HEK293 (cell line): Measurements from ENCODE around the gene HSPA4.

Experiments used
- CTCF ChIA-PET: fragments of 350-600 bp; formaldehyde crosslinking; extraction: SDS; loops from one replicate; lab custom pipeline; 2021; ENCODE audit warnings: antibody characterized with exemption; lab: Yijun Ruan, JAX
- POLR2A ChIA-PET: fragments of 300-600 bp; formaldehyde crosslinking; extraction: SDS; loops from one replicate; lab custom pipeline; 2020; ENCODE audit warnings: antibody characterized with exemption, inconsistent platforms; lab: Yijun Ruan, JAX
- H3K27ac ChIP-seq: fragments of 200-500 bp; sonication (Bioruptor generic); 2 replicates; pipeline ENCODE4 v1.5.1; 2014; ENCODE audit warnings: low read depth, low read length, control low read depth, inconsistent platforms; ENCODE audit errors: extremely low read depth
- H3K36me3 ChIP-seq, 2 experiments: fragments of 200-500 bp in 1 of 2; sonication (Bioruptor generic) in 1 of 2; 1 replicate in 1 of 2; 2 replicates in 1 of 2; pipeline ENCODE4 v1.5.1; 2014 to 2017; ENCODE audit warnings: inconsistent platforms in 2 of 2, low read length in 2 of 2; ENCODE audit not compliant: control insufficient read depth in 2 of 2, insufficient read depth in 1 of 2
- H3K4me1 ChIP-seq: fragments of 200-500 bp; sonication (Bioruptor generic); 2 replicates; pipeline ENCODE4 v1.5.1; 2014; ENCODE audit warnings: mild to moderate bottlenecking, low read length, inconsistent platforms; ENCODE audit not compliant: control insufficient read depth, insufficient read depth
- H3K4me3 ChIP-seq: 2 replicates; pipeline ENCODE4 v1.5.1; 2011; ENCODE audit warnings: low read depth, mild to moderate bottlenecking, control low read depth, low read length, moderate library complexity
- H3K9me3 ChIP-seq: fragments of 200-500 bp; sonication (Bioruptor generic); 2 replicates; pipeline ENCODE4 v1.5.1; 2014; ENCODE audit warnings: low read depth, low read length, inconsistent platforms; ENCODE audit not compliant: control insufficient read depth, insufficient read depth
- GLI2 ChIP-seq: fragments of 450-650 bp; formaldehyde crosslinking; IDR thresholded peaks from 2 replicates; pipeline ENCODE4; 2017; ENCODE audit warnings: missing biosample characterization, missing genetic modification characterization, low read depth, borderline replicate concordance
- HOXA7 ChIP-seq: sonication (generic); formaldehyde crosslinking; IDR thresholded peaks from 2 replicates; pipeline ENCODE4 v1.8.1; 2022; ENCODE audit warnings: missing genetic modification reagents, borderline replicate concordance
- MZF1 ChIP-seq: fragments of 450-650 bp; formaldehyde crosslinking; IDR thresholded peaks from 2 replicates; pipeline ENCODE4 v1.5.1; 2017; ENCODE audit warnings: missing biosample characterization, missing genetic modification characterization, borderline replicate concordance
- SCRT2 ChIP-seq: fragments of 450-650 bp; formaldehyde crosslinking; IDR thresholded peaks from 2 replicates; pipeline ENCODE4 v1.5.1; 2016; ENCODE audit warnings: missing biosample characterization, missing genetic modification characterization
- YY1 ChIP-seq: fragments of 450-650 bp; formaldehyde crosslinking; IDR thresholded peaks from 2 replicates; pipeline ENCODE4 v1.5.1; 2018; ENCODE audit warnings: missing biosample characterization, missing genetic modification characterization
- ZBTB48 ChIP-seq: fragments of 450-650 bp; formaldehyde crosslinking; IDR thresholded peaks from 2 replicates; pipeline ENCODE4 v1.5.1; 2016; ENCODE audit warnings: missing biosample characterization, missing genetic modification characterization
- ZIC2 ChIP-seq: fragments of 450-650 bp; formaldehyde crosslinking; IDR thresholded peaks from 2 replicates; pipeline ENCODE4 v1.5.1; 2016; ENCODE audit warnings: missing biosample characterization, missing genetic modification characterization
- ZNF132 ChIP-seq: fragments of 450-650 bp; formaldehyde crosslinking; IDR thresholded peaks from 2 replicates; pipeline ENCODE4 v1.5.1; 2017; ENCODE audit warnings: missing biosample characterization, missing genetic modification characterization, borderline replicate concordance
- ZNF169 ChIP-seq: fragments of 450-650 bp; formaldehyde crosslinking; IDR thresholded peaks from 2 replicates; pipeline ENCODE4 v1.5.1; 2016; ENCODE audit warnings: missing biosample characterization, missing genetic modification characterization
- ZNF175 ChIP-seq: fragments of 450-650 bp; formaldehyde crosslinking; IDR thresholded peaks from 2 replicates; pipeline ENCODE4 v1.5.1; 2016; ENCODE audit warnings: missing biosample characterization, missing genetic modification characterization
- ZNF324 ChIP-seq: fragments of 450-650 bp; formaldehyde crosslinking; IDR thresholded peaks from 2 replicates; pipeline ENCODE4 v1.5.1; 2016; ENCODE audit warnings: missing biosample characterization, missing genetic modification characterization
- ZNF335 ChIP-seq: fragments of 450-650 bp; formaldehyde crosslinking; conservative IDR thresholded peaks from 2 replicates; pipeline ENCODE4 v1.5.1; 2016; ENCODE audit warnings: missing biosample characterization, missing genetic modification characterization
- ZNF560 ChIP-seq: fragments of 450-650 bp; formaldehyde crosslinking; IDR thresholded peaks from 2 replicates; pipeline ENCODE4 v1.5.1; 2017; ENCODE audit warnings: missing biosample characterization, missing genetic modification characterization, borderline replicate concordance
- ZNF596 ChIP-seq: fragments of 450-650 bp; IDR thresholded peaks from 2 replicates; pipeline ENCODE4 v1.5.0; 2018; ENCODE audit warnings: missing biosample characterization, mild to moderate bottlenecking, missing genetic modification characterization, moderate library complexity
- ZNF626 ChIP-seq: fragments of 450-650 bp; sonication (Bioruptor Pico); formaldehyde crosslinking; IDR thresholded peaks from 2 replicates; pipeline ENCODE4 v1.5.1; 2018; ENCODE audit warnings: missing biosample characterization, missing genetic modification characterization, inconsistent platforms
- ZNF707 ChIP-seq: fragments of 450-650 bp; formaldehyde crosslinking; IDR thresholded peaks from 2 replicates; pipeline ENCODE4 v1.5.1; 2016; ENCODE audit warnings: missing biosample characterization, missing genetic modification characterization
- ZNF747 ChIP-seq: fragments of 450-650 bp; formaldehyde crosslinking; IDR thresholded peaks from 2 replicates; pipeline ENCODE4 v1.5.1; 2016; ENCODE audit warnings: missing biosample characterization, missing genetic modification characterization
- ZNF791 ChIP-seq: fragments of 450-650 bp; formaldehyde crosslinking; IDR thresholded peaks from 2 replicates; pipeline ENCODE4 v1.5.1; 2016; ENCODE audit warnings: missing biosample characterization, missing genetic modification characterization
- ZNF792 ChIP-seq: fragments of 450-650 bp; formaldehyde crosslinking; IDR thresholded peaks from 2 replicates; pipeline ENCODE4 v1.5.1; 2016; ENCODE audit warnings: missing biosample characterization, missing genetic modification characterization
- ZNF837 ChIP-seq: fragments of 450-650 bp; formaldehyde crosslinking; IDR thresholded peaks from 2 replicates; pipeline ENCODE4 v1.5.1; 2016; ENCODE audit warnings: missing biosample characterization, missing genetic modification characterization
- TF ChIP-seq, protein P1 (sequence below): fragments of 450-650 bp; formaldehyde crosslinking; IDR thresholded peaks from 2 replicates; pipeline ENCODE4 v1.5.1; 2016; ENCODE audit warnings: missing biosample characterization, missing genetic modification characterization, low read depth
- TF ChIP-seq, protein P2 (sequence below): fragments of 450-650 bp; formaldehyde crosslinking; IDR thresholded peaks from 2 replicates; pipeline ENCODE4 v1.5.1; 2016; ENCODE audit warnings: missing biosample characterization, missing genetic modification characterization
- TF ChIP-seq, protein P3 (sequence below): fragments of 450-650 bp; formaldehyde crosslinking; IDR thresholded peaks from 2 replicates; pipeline ENCODE4 v1.5.1; 2016; ENCODE audit warnings: missing biosample characterization, missing genetic modification characterization
- TF ChIP-seq, protein P4 (sequence below): fragments of 450-650 bp; formaldehyde crosslinking; IDR thresholded peaks from 2 replicates; pipeline ENCODE4 v1.5.1; 2016; ENCODE audit warnings: missing biosample characterization, missing genetic modification characterization
- TF ChIP-seq, protein P5 (sequence below): fragments of 450-650 bp; formaldehyde crosslinking; IDR thresholded peaks from 2 replicates; pipeline ENCODE4 v1.5.1; 2016; ENCODE audit warnings: missing biosample characterization, missing genetic modification characterization

HSPA4 gene

DNA sequence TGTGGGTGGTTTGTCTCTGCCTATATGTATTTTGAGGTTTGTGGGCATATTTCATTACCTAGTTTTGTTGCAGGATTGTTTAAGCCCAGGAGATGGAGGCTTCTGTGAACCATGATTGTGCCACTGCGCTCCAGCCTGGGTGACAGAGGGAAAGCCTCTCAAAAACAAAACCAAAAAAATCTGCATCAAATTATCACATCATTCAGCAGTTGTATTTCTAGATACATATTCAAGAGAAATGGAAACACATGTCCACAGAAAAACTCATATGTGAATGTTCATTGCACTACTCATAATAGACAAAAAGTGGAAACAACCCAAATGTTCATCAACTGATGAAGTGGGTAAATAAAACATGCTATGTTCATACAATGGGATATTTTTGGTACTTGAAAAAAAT lies 29.9 kb downstream of the HSPA4 start:
- CTCF ChIA-PET, result interaction anchor here (0.7 kb wide), 1 partner anchor 864 kb away, joined by 3 read pairs; no protein-coding TSS in a partner anchor
- H3K4me3 ChIP-seq, result no peak overlapping the region
- POLR2A ChIA-PET, result no interaction called here
- H3K36me3 ChIP-seq, result peaks cover 40 to 63% of the 10 kb centered on the region in 2 experiments
- H3K27ac ChIP-seq, result no peak overlapping the region
- H3K9me3 ChIP-seq, result no peaks in the 10 kb centered on the region
- TF ChIP-seq ZNF335 (tag by site-specific recombination) (no peak), SCRT2 (tag by site-specific recombination) (no peak), ZNF560 (no peak), ZNF747 (tag by site-specific recombination) (no peak), ZNF837 (no peak), ZIC2 (tag by site-specific recombination) (no peak)
- TF ChIP-seq, protein P1, sequence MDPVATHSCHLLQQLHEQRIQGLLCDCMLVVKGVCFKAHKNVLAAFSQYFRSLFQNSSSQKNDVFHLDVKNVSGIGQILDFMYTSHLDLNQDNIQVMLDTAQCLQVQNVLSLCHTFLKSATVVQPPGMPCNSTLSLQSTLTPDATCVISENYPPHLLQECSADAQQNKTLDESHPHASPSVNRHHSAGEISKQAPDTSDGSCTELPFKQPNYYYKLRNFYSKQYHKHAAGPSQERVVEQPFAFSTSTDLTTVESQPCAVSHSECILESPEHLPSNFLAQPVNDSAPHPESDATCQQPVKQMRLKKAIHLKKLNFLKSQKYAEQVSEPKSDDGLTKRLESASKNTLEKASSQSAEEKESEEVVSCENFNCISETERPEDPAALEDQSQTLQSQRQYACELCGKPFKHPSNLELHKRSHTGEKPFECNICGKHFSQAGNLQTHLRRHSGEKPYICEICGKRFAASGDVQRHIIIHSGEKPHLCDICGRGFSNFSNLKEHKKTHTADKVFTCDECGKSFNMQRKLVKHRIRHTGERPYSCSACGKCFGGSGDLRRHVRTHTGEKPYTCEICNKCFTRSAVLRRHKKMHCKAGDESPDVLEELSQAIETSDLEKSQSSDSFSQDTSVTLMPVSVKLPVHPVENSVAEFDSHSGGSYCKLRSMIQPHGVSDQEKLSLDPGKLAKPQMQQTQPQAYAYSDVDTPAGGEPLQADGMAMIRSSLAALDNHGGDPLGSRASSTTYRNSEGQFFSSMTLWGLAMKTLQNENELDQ (tag by site-specific recombination), result no peak
- TF ChIP-seq, protein P2, sequence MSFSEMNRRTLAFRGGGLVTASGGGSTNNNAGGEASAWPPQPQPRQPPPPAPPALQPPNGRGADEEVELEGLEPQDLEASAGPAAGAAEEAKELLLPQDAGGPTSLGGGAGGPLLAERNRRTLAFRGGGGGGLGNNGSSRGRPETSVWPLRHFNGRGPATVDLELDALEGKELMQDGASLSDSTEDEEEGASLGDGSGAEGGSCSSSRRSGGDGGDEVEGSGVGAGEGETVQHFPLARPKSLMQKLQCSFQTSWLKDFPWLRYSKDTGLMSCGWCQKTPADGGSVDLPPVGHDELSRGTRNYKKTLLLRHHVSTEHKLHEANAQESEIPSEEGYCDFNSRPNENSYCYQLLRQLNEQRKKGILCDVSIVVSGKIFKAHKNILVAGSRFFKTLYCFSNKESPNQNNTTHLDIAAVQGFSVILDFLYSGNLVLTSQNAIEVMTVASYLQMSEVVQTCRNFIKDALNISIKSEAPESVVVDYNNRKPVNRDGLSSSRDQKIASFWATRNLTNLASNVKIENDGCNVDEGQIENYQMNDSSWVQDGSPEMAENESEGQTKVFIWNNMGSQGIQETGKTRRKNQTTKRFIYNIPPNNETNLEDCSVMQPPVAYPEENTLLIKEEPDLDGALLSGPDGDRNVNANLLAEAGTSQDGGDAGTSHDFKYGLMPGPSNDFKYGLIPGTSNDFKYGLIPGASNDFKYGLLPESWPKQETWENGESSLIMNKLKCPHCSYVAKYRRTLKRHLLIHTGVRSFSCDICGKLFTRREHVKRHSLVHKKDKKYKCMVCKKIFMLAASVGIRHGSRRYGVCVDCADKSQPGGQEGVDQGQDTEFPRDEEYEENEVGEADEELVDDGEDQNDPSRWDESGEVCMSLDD (tag by site-specific recombination), result no peak
- TF ChIP-seq, protein P3, sequence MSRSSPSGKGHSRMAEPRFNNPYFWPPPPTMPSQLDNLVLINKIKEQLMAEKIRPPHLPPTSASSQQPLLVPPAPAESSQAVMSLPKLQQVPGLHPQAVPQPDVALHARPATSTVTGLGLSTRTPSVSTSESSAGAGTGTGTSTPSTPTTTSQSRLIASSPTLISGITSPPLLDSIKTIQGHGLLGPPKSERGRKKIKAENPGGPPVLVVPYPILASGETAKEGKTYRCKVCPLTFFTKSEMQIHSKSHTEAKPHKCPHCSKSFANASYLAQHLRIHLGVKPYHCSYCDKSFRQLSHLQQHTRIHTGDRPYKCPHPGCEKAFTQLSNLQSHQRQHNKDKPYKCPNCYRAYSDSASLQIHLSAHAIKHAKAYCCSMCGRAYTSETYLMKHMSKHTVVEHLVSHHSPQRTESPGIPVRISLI (tag by site-specific recombination), result no peak
- TF ChIP-seq, protein P4, sequence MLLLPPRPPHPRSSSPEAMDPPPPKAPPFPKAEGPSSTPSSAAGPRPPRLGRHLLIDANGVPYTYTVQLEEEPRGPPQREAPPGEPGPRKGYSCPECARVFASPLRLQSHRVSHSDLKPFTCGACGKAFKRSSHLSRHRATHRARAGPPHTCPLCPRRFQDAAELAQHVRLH (tag by site-specific recombination), result no peak
- H3K4me1 ChIP-seq, result peaks cover 2% of the 10 kb centered on the region; the same call in 1 of the 2 replicates

DNA sequence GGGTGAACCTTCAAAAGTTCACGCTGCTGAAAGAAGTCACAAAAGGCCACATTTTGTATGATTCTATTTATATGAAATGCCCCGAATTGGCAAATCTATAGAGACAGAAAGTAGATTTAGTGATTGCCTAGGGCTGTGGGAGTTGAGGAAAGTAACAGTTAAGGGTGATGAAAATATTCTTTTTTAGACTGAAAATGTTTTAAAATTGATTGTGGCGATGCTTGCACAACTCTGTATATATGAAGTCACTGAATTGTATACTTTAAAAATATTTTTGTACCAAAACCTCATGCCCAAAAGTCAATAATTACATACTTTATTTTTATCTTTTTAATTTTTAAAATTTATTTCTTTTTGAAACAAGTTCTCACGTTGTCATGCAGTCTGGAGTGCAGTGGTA lies 30.3 kb downstream of the HSPA4 start:
- CTCF ChIA-PET, result no interaction called here
- no peak for TF ChIP-seq ZNF596 (tag by site-specific recombination)
- TF ChIP-seq YY1, result no peak
- no peak for TF ChIP-seq ZIC2 (tag by site-specific recombination)
- TF ChIP-seq MZF1, result no peak
- H3K36me3 ChIP-seq, result peaks cover 36 to 63% of the 10 kb centered on the region in 2 experiments

DNA sequence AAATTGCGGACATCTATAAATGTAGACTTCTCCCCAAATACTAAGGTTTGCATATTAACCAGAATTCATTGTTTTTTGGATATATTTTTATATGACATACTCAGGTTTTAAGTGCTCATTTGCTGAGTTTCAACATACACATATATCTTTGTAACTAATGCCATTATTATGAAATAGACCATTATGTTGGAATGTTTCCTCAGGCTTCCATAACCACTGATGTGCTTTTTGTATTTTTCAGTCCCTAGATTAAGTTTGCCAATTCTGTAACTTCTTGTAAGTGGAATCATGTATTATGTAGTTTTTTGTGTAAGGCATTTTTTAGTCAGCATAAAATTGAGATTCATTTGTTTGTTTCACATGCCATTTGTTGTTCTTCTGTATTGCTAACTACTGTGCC lies 32.1 kb downstream of the HSPA4 start:
- Histone ChIP-seq H3K36me3 (peaks cover 41 to 69% of the 10 kb centered on the region in 2 experiments), H3K4me3 (no peak overlapping the region), H3K9me3 (no peaks in the 10 kb centered on the region), H3K27ac (no peak overlapping the region), H3K4me1 (peaks cover 2% of the 10 kb centered on the region; the same call in 1 of the 2 replicates)
- POLR2A ChIA-PET, result no interaction called here
- CTCF ChIA-PET, result no interaction called here
- TF ChIP-seq ZNF169 (no peak), ZNF175 (tag by site-specific recombination) (no peak), HOXA7 (no peak), GLI2 (no peak), ZNF791 (tag by site-specific recombination) (no peak), ZNF707 (no peak), ZNF792 (tag by site-specific recombination) (no peak), ZBTB48 (tag by site-specific recombination) (no peak), ZNF626 (tag by site-specific recombination) (no peak), ZNF132 (tag by site-specific recombination) (no peak), ZNF324 (tag by site-specific recombination) (no peak)
- TF ChIP-seq, protein P5, sequence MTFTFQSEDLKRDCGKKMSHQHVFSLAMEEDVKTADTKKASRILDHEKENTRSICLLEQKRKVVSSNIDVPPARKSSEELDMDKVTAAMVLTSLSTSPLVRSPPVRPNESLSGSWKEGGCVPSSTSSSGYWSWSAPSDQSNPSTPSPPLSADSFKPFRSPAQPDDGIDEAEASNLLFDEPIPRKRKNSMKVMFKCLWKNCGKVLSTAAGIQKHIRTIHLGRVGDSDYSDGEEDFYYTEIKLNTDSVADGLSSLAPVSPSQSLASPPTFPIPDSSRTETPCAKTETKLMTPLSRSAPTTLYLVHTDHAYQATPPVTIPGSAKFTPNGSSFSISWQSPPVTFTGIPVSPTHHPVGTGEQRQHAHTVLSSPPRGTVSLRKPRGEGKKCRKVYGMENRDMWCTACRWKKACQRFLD (tag by site-specific recombination), result no peak

More for the DNA sequence above, 30.3 kb downstream of the HSPA4 start:
- no peak overlapping the region for H3K27ac ChIP-seq
- H3K4me1 ChIP-seq, result peaks cover 2% of the 10 kb centered on the region; the same call in 1 of the 2 replicates
- no peaks in the 10 kb centered on the region for H3K9me3 ChIP-seq
- H3K4me3 ChIP-seq, result no peak overlapping the region
- POLR2A ChIA-PET, result no interaction called here
